ENCODE data around the gene MIOX. TPM values are rescaled to one million over a fixed set of nuclear protein-coding genes. Genes with fewer than 3 reads are reported as not detected.

The MIOX gene
- total RNA-seq, 4 donors from 2014 or later = not detected

- Histone ChIP-seq H3K9me3 (no peaks in the 10 kb centered on the region), H3K4me3 (no peak overlapping the region), H3K27ac (peak overlapping the region in 3 of 4 donors; percentile 44 to 58 (median 54)), H3K36me3 (peaks cover 0 to 87% of the 10 kb centered on the region in 2 donors), H3K4me1 (peaks cover 0 to 20% (median 8%) of the 10 kb centered on the region in 3 donors), H3K27me3 (no peaks in the 10 kb centered on the region)
- ATAC-seq = peak; percentile 34
- WGBS, 2 donors (ENCODE audit: low coverage in 1 of 2) = 53% methylated on average over 5 of the region's 5 CpGs; no CpG with 5 or more reads in 1 of the 2 donors
- no peak for TF ChIP-seq POLR2A (IDR thresholded peaks at IDR 0.05)
- no peak for TF ChIP-seq POLR2AphosphoS5 (IDR thresholded peaks at IDR 0.05)
- TF ChIP-seq, protein P1, sequence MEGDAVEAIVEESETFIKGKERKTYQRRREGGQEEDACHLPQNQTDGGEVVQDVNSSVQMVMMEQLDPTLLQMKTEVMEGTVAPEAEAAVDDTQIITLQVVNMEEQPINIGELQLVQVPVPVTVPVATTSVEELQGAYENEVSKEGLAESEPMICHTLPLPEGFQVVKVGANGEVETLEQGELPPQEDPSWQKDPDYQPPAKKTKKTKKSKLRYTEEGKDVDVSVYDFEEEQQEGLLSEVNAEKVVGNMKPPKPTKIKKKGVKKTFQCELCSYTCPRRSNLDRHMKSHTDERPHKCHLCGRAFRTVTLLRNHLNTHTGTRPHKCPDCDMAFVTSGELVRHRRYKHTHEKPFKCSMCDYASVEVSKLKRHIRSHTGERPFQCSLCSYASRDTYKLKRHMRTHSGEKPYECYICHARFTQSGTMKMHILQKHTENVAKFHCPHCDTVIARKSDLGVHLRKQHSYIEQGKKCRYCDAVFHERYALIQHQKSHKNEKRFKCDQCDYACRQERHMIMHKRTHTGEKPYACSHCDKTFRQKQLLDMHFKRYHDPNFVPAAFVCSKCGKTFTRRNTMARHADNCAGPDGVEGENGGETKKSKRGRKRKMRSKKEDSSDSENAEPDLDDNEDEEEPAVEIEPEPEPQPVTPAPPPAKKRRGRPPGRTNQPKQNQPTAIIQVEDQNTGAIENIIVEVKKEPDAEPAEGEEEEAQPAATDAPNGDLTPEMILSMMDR (IDR thresholded peaks at IDR 0.05) = no peak
- TF ChIP-seq EP300 (IDR thresholded peaks at IDR 0.05) = no peak
Observed at GRCh38 chr22:50444663-50445062, 42.0 kb upstream of the MIOX start.

DNA sequence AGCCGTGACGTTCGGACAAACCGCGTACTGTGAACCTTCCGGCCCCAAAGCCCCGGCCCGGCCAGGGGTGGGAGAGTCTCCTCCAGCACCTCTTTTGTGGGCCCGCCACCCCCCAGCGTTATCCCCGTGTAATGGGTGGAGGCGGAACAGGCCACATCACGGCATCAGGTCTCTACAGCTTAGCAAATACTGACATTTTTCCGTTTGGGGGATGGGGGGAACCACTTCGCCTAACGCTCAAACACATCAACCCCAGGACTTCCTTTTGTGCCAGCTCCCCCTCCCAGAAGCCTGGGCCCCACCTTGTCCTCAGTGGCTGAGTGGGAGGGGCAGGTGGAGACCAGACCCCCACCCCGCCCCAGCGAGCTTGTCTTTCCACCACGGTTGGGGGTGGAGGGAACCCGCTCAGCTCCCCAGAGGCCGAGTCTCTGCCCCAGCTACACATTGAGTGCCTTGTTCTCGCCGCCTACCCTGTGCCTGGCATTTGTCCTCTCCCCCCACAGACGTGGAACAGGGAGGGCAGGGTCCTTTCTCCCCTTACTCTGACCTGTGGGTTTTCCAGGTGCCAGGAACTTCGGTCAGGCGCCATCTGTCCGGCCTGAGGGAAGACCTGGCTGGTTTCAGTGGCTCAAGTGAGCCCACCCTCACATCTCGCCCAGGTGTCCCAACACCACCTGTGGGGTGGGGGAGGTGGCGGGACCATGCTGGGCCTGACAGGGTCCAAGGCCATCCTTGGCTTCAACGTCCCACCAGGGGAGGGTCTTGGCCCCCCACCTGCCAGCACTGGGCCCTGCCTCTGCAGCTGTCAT is 41.4 kb upstream of the MIOX start:
- ATAC-seq = no peak
- Histone ChIP-seq H3K27me3 (no peaks in the 10 kb centered on the region), H3K4me3 (no peak overlapping the region), H3K9me3 (no peaks in the 10 kb centered on the region), H3K36me3 (peaks cover 0 to 87% of the 10 kb centered on the region in 2 donors), H3K27ac (peak overlapping the region in 2 of 4 donors; percentile 54 to 58), H3K4me1 (peaks cover 0 to 20% (median 8%) of the 10 kb centered on the region in 3 donors)
- 50% methylated on average over 2 of the region's 30 CpGs; no CpG with 5 or more reads in 1 of the 2 donors for WGBS, 2 donors (ENCODE audit: low coverage in 1 of 2)
- TF ChIP-seq POLR2A (IDR thresholded peaks at IDR 0.05) = no peak
- TF ChIP-seq EP300 (IDR thresholded peaks at IDR 0.05) = no peak
- TF ChIP-seq POLR2AphosphoS5 (IDR thresholded peaks at IDR 0.05) = no peak
- TF ChIP-seq, protein P1 (IDR thresholded peaks at IDR 0.05) = no peak

- Histone ChIP-seq H3K27me3 (no peaks in the 10 kb centered on the region), H3K4me1 (peaks cover 0 to 20% (median 8%) of the 10 kb centered on the region in 3 donors), H3K9me3 (no peaks in the 10 kb centered on the region), H3K36me3 (peaks cover 0 to 87% of the 10 kb centered on the region in 2 donors), H3K27ac (peak overlapping the region in 1 of 4 donors; percentile 58), H3K4me3 (no peak overlapping the region)
- WGBS, 2 donors (ENCODE audit: low coverage in 1 of 2) = 100% methylated on average over 1 of the region's 17 CpGs; no CpG with 5 or more reads in 1 of the 2 donors
- TF ChIP-seq POLR2A (IDR thresholded peaks at IDR 0.05) = no peak
- TF ChIP-seq POLR2AphosphoS5 (IDR thresholded peaks at IDR 0.05) = no peak
- TF ChIP-seq, protein P1 (IDR thresholded peaks at IDR 0.05) = no peak
- no peak for TF ChIP-seq EP300 (IDR thresholded peaks at IDR 0.05)
- no peak for ATAC-seq
Observed at GRCh38 chr22:50445880-50446707, 40.6 kb upstream of the MIOX start.

DNA sequence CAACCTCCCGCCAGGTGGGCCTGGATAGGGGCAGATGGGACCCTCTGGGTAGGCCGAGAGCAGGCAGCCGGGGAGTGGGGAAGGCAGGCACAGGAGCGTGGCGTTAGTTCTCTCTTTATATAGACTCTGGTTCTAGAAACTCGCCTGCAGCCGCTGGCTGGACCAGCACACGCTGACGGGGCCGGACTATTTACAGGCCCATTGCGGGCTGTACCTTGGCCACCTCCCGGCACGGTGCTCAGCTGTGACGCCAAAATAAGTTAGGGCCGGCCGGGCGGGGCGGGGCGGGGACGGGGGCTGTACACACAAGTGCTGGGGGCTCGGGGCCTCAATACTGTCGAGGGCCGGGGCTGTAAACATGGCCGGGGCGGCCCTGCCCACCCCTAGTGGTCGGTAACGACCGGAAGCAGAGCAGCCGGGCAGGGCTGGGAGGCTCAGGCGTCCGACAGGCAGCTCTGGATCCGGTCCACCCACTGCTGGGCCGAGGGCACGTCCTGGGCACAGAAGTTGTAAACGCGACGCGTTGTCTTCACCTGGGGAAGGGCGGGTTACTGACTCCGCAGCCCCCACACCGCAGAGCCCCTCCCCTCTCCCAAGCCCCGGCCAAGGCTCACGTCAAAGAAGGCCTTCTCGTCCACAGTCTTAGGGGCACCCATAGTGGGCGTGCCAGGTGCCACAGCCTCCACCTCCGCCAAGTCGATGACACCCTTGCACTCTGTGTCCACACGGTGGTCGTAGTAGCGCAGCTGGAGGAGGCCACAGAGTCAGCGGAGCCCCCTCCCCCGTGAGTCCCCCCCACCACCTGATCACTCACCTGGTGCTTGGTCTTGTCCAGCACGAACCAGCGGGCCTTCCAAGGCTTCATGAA is 39.7 kb upstream of the MIOX start:
- TF ChIP-seq EP300 (IDR thresholded peaks at IDR 0.05) (no peak), POLR2A (IDR thresholded peaks at IDR 0.05) (no peak), POLR2AphosphoS5 (IDR thresholded peaks at IDR 0.05) (no peak)
- TF ChIP-seq, protein P1 (IDR thresholded peaks at IDR 0.05) = no peak
- Histone ChIP-seq H3K27ac (no peak overlapping the region), H3K27me3 (no peaks in the 10 kb centered on the region), H3K36me3 (peaks cover 0 to 85% of the 10 kb centered on the region in 2 donors), H3K4me3 (no peak overlapping the region), H3K9me3 (no peaks in the 10 kb centered on the region), H3K4me1 (peaks cover 0 to 20% (median 8%) of the 10 kb centered on the region in 3 donors)
- no CpG with 5 or more reads among the region's 54 CpGs for WGBS, 2 donors (ENCODE audit: low coverage in 1 of 2)
- no peak for ATAC-seq
